HuH-7.5 (cell line): Measurements from ENCODE around the gene ZNFX1.

Source experiments
- DNase-seq: peaks from one replicate; pipeline ENCODE4 v3.0.0; 2011; ENCODE audit warnings: low spot score

ZNFX1 gene

DNA sequence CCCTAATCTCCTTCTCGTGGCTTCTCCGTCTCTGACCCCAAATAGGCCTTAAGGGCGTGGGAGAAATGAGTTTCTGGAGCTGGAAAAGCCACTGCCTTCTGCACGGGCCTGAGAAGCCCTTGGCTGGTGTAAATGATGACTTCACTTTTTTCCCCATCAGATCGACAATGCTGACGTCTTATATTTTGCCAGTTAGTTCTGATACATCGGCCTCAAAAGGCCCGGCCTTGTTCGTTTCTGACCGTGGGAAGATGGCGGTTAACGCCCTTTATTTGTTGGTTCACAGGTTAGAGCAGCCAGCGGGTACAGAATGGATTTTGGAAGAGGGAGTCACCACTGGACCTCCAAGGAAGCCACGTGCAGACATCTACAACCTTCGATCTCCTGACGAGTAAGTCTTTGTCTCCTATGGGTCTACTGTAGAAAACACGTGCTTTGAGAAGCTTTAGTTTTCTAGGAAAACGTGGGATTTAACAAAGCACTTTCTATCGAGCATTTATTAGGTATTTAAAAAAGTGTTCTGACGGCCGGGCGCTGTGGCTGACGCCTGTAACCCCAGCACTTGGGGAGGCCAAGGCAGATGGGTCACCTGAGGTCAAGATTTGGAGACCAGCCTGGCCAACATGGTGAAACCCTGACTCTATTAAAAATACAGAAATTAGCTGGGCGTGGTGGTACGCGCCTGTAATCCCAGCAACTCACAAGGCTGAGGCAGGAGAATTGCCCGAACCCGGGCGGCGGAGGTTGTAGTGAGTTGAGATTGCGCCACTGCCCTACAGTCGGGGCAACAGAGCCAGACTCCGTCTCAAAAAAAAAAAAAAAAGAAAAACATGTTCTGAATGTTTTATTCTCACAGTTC, 1.2 kb upstream of the ZNFX1 start:
- no peak for DNase-seq

DNA sequence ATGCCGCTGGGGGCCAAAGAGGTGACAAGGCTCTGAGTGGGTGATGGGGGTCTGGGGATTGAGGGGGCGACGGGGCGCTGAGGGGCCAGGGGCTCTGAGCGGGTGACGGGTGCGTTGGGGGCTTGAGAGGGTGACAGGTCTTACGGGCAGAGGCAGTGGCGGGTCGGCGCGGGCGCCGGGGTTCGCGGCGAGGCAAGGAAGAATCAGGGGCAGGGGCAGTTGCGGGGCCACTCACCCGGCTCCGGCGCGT, 146 bp downstream of the ZNFX1 start:
- no peak for DNase-seq

DNA sequence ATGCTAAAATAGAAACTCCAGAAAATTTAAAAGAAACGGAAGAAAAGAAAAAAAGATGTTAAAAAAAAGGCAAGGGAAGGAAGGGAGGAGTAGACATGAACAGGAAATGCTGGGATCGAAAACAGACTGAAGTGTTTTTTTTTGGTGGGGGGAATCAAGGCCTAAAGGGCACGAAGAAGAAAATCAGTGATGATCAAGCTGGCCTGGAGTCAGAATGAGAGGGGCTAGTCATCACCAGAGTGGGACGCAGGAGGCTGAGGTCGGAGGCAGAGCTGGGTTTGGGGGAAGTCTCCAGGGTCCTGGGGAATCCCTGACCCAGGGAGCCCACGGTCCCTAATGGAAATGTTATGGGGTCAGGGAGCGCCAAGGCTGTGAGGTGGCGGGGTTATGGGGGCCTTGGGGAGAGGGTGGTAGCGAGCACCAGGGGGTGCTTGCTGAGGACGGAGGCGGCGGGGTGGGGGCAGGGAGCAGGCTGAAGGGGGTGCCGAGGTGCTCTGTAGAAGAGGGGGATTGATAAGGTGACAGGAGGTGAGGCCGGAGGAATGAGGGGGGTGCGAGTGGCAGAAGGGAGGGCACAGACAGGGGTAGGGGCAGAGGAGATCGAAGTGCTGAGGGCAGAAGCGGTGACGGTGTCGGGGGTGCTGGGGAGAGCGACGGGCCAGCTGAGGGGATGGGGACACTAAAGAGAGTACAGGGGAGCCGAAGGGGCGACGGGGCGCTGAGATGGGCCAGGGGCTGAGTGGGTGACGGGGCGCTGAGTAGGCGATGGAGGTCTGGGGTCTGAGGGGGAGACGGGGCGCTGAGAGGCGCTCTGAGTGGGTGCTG, 684 bp downstream of the ZNFX1 start:
- DNase-seq: no peak

DNA sequence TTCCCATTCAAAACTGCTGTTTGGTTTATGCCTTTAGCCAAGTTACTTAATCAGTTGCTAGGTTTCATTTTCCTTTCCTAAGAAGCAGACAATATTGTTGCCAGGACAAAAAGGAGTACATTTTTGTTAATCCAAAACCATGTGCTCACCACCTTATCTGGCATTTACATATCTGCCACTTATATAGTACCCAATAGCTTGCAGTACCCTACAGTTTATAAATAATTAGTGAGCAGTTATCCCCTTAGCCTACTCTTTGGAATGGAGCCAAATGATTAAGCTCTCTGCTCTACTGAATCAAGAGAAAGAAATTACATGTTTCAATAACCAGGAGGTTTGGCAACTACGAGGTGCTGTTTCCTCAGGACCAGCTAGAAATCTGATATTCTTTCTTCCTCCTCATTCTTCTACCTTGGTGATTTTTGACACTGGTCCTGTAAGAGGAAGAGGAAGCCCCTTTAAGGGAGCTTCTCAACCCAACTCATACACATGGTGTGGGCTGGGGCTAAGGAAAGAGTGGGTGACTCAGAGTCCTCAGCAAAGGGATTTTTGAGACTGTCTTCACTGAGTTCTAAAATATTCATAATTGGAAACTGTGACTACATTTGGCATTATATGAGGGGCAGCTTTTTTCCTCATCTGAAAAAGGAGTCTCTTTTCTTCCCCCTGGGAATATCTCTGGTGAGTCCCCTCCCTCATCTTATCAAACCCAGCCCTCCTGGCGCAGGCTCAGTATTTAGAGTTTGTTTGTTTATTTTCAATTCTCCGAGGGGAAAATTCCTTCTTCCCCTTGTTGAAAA, 1.5 kb downstream of the ZNFX1 start:
- no peak for DNase-seq

DNA sequence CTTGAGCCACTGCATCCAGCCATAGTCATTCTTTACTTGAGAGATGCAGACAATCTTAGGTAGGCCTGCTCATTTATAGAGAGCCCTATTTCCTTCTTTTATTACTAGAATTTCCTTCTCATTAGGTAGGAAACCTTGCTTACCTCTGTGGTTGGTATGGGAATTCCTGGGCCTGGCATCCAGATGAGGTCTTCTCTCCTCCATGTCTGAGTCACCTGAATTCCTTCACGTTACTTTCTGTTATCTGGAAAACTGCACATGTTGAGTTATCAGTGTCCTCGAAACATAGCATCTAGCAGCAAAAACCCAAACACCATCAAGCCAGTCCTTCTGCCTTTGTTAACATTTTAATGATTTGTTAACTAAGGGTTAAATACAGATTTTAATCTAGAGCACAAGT, 2.2 kb downstream of the ZNFX1 start:
- DNase-seq: no peak

DNA sequence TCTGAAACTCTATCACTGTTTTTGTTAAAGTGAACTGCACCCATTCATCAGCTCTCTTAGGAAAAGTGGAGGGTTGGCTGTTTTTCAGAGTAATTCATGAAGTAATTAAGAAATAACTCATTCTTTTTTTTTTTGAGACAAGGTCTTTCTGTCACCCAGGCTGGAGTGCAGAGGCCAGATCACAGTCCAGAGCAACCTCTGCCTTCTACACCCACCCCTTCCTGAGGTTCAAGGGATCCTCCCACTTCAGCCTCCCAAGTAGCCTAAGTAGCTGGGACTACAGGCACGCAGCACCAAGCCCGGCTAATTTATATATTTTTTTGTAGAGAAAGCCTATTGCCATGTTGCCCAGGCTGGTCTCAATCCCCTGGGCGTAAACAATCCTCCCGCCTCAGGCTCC, 2.6 kb downstream of the ZNFX1 start:
- DNase-seq: no peak

DNA sequence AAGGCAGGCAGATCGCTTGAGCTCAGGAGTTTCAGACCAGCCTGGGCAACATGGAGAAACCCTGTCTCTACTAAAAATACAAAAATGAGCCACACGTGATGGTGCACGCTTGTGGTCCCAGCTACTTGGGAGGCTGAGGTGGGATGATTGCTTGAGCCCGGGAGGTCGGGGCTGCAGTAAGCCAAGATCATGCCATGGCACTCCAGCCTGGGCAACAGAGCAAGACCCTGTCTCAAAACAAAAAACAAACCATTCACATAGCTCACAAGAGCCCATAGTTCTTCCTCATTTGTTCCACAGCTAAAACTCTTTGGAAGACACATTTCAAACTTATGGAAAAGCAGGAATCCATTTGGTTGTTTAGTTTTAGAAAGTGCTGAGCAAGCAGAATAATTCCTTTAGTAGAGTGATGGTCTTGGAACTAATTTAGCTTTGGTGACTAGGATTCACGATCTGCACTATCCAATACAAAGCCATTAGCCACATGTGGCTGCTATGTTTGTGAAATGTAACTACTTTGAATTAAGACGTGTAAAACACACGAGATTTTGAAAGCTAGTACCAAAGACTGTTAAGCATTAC, 4.1 kb downstream of the ZNFX1 start:
- no peak for DNase-seq

DNA sequence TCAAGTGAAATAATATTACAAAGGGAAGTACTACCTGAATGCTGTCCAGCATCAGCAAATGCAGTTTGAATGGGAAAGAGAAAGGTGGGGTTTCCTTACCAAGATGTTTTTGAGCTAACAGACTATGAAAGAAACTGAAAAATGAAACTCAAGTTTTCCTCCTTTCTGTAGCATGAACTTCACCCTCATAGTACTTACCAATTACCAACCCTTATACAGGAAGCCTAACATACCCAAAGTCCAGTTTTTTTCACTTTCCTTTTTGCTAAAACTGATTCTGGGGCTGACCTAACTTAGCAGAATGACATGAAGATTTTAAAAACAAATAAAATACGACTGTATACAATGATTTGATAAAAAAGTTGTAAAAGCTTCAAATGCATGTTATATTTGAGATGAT, 5.2 kb downstream of the ZNFX1 start:
- no peak for DNase-seq

DNA sequence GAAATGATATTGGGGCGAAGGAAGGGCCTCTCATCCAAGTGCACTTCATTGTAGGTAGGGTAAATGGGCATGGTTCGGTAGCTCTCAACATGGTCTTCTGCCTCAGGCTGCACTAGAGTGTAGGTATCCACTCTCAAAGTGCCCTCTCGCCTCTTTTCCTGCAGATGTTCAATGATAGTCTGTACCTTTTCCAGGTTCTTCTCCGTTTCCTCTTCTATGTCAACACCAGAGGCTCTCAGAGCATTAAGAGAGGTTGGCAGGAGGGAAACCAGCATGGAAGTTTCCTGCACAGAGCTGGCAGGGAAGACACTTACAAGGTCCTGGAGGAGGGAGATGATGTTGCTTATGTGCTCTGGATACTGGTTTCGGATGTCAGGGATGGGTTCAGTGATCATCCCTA, 7.1 kb downstream of the ZNFX1 start:
- no peak for DNase-seq

DNA sequence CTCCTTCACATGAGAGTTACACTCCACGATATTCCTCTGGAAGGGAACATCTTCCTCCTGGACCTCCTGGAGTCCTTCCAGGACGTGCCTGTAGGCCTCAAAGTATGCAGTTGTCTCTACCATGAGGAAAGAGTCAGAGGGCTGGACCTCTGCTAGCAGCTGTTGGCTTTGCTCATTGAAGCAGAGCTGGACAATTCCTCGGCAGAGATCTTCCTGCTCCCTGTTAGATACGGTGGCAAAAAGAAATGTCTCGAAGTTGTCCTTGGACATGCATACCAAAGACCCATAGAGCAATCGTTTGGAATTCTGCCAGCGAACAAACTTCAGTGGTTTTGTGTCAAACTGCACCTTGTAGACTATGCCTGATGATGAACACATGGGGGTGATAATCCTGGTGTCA, 7.7 kb downstream of the ZNFX1 start:
- DNase-seq: no peak

DNA sequence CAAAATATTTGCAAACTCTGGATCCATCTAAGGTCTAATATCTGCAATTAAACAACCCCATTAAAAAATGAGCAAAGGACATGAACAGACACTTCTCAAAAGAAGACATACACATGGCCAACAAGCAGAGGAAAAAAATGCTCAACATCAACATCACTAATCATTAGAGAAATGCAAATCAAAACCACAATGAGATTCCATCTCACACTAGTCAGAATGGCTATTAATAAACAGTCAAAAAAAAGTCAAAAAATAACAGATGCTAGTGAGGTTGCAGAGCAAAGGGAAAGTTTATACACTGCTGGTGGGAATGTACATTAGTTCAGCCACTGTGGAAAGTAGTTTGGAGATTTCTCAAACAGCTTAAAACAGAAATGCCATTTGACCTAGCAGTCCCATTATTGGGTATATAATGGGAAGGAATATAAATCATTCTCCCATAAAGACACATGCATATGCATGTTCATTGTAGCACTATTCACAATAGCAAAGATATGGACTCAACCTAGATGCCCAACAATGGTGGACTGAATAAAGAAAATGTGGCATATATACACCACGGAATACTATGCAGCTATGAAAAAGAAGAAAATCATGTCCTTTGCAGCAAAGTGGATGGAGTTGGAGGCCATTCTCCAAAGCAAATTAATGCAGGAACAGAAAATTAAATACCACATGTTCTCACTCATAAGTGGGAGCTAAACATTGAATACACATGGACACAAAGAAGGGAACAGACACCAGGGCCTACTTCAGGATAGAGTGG, 9.1 kb downstream of the ZNFX1 start:
- DNase-seq: no peak

DNA sequence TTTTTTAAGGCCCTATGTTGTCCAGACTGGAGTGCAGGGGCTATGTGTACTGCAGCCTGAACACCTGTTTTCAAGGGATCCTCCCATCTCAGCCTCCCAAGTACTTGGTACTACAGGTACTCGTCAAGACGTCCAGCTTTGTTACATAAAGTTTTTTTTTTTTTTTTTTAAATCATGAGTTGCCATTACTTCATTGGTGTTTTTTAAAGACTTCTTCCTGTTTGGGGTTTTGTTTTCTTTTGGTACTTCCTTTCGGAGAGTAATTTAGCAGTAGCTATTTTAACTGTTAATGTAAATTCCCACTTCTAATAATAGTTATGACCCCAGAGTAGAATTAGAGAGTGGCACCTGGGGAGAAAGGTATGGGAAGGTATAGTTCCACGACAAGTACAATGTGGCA, 10.5 kb downstream of the ZNFX1 start:
- DNase-seq: no peak

DNA sequence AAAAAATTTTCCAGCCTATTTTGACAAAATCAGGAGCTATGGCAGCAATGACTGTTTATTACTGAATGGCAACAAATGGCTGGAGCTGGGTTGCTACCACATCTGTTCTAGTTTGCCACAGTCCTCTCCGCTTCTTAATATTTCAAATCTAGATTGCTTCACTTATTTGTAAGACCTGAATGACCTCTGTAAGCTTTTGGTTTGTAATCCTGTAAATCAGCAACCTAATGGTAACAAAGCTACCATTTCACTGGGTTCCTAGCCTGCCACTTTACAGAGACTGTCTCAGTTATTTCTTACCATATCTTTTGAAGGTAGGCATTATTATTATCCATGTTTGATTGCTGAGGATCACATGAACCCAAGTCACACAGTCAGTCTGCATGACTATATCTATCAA, 15.4 kb downstream of the ZNFX1 start:
- no peak for DNase-seq

DNA sequence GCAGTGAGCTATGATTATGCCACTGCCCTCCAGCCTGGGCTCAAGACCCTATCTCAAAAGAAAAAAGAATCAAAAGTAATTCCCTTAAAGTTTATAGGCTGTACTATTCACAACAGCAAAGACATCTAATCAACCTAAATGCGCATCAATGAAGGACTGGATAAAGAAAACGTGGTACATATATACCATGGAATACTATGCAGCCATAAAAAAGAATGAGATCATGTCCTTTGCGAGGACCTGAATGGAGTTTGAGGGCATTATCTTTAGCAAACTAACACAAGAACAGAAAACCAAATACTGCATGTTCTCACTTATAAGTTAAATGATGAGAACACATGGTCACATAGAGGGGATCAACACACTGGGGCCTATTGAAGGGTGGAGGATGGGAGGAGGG, 16.7 kb downstream of the ZNFX1 start:
- no peak for DNase-seq

DNA sequence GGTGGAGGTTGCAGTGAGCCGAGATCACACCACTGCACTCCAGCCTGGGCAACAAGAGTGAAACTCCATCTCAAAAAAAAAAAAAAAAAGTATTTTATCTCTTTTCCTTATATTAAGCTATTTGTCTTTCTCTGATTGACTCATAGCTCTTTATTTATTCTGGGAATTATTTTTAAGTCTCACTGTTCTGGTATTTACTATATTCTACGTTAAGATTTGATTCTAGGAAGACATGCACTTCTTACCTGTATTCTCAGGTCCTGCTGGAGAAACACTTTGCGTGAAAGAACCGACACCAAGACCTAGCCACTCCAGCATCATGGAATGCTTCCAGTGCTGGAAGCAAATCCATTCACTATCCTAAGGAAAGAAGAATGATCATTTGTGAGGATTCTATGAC, 17.6 kb downstream of the ZNFX1 start:
- no peak for DNase-seq

DNA sequence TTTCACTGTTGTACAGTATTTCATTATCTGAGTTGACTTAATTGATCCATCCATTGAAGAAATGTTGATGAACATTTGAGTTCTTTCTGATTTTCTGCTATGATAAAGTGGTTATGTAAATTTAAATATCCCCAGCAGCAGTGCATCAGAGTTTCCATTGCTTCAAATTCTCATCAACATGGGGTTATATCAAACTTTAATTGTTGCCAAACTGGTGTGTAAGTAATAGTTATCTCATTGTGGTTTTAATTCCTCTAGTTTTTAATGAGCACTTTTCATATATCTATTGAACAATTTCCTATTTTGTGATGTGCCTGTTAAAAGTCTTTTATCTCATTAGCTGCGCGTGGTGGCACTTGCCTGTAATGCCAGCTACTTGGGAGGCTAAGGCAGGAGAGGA, 18.1 kb downstream of the ZNFX1 start:
- no peak for DNase-seq

DNA sequence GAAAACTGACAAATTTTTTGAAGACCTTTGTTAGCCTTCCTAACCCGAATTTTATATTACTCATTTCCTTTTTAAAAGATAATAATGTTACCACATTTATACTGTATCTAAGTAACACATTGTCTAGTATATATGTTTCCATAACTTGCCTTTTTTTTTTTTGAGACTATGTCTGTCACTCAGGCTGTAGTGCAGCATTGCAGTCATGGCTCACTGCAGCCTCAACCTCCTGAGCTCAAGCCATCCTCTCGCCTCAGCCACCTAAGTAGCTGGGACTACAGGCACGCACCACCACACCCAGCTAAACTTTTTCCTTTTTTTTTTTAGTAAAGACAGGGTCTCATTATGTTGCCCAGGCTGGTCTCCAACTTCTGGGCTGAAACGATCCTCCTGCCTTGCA, 18.6 kb downstream of the ZNFX1 start:
- no peak for DNase-seq

DNA sequence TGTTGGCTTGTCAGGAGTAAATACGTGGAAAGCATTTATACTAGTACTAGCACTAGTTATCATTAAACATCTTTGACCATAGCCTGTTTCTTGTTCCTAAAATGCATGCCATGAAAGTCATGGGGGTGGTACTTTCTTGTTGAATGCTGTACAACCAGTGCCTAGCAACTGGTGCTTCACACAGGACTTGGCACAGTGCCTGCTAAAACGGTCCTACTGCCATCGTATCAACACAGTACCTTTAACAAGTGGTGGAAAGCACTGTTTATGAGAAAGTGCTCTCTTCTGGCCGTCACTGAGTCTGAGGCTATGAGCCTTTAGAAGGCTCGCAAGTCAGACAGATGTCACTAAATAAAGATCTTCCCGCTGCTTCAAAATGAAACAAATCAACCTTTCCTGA, 21.6 kb downstream of the ZNFX1 start:
- DNase-seq: no peak

DNA sequence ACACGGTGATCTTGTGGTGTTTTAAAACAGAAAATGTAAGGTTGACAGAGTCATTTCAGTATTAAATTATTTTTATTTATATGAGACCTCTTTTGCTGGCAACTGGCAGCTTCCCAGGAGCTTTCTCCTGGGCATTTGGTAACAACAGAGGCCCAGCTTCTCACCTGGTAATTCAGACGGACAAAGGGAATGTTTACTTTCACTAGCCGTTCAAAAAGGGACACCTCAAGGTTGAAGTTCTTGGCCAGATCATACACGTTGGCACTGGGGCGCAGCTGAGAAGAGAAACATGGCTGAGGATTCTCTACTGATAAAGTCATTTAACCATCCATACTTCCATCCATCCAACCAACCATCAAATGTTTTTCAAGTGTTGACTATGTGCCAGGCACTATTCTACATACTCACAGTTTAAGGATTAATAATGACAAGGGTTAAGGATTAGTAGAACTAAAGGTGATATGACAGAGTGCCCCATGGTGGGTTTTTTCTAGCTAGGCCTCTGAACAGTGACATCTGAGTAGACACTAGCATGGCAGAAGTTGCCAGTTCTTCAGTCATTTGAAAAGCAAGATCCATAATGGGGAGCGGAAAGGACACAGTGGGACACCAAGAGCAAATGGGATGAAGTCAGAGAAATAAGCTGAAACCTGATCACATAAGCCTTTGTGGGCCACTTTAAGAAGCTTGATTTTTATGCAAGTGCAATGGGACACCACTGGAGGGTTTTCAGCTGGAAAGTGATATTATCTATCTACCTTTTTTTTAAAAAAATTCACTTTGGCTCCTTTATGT, 25.1 kb downstream of the ZNFX1 start:
- DNase-seq: no peak

DNA sequence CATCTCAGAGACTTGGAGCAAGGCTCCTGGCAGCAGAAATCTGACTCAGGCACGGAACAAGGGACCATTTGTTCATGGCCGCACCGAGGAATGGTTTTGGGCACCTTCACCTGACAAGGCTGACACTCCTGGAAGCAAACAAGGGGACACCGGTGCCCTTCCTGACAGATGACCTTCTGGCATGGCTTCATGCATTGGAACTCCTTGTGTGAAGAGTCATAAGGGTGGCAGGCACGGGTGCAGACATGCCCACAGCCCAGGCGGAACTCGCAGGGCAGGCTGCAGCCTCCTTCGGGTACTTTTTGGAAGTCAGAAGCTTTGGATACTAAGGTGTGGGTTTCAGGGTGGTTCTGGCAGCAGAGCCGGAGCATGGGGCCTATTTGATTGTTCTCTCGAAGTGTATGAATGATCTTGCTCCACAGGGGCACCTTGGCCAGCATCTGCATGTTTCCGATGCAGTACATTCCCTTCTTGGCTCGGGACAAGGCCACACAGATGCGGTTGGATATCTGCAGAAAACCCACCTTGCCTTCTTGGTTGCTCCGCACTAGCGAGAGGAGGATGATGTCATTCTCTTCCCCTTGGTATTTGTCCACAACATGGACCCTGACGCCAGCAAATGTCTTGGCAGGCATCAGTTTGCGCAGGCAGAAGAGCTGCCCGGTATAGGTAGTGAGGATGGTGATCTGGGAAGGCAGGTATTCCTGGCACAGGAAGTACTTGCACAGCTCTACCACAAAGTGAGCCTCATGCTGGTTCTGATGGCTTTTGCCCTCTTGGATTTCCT, 28.8 kb downstream of the ZNFX1 start:
- DNase-seq: no peak
